ENCODE data around the gene LDLRAD3. TPM values are rescaled to one million over a fixed set of nuclear protein-coding genes. Genes with fewer than 3 reads are reported as not detected.

LDLRAD3 gene
- polyA plus RNA-seq, 3 donors, result 7.3 to 14.1 (median 10.4) TPM

GRCh38 chr11:35997902-35998520 lies 54.1 kb downstream of the LDLRAD3 start:
- Mint-ChIP-seq H3K9me3 (peaks cover 6 to 11% (median 10%) of the 10 kb centered on the region in 7 donors), H3K36me3 (peaks cover 8 to 13% of the 10 kb centered on the region in 2 donors), H3K4me3 (no peak overlapping the region), H3K27me3 (ENCODE audit: low read depth in 3 of 3) (peaks cover 0 to 3% (median 1%) of the 10 kb centered on the region in 3 donors), H3K27ac (no peak overlapping the region), H3K4me1 (peaks cover 17% of the 10 kb centered on the region)
- H3K9me3 ChIP-seq (replicated peaks in 1 of 2; ENCODE audit: control insufficient read depth in 1 of 2, insufficient read depth in 1 of 2, low read length in 2 of 2), result no peaks in the 10 kb centered on the region
- no peak overlapping the region for H3K27ac ChIP-seq (ENCODE audit: low read depth in 1 of 2, low read length in 2 of 2)
- DNase-seq, result no peak
- peaks cover 0 to 7% of the 10 kb centered on the region in 2 donors for H3K36me3 ChIP-seq (replicated peaks in 1 of 2; ENCODE audit: control insufficient read depth in 1 of 2, insufficient read depth in 2 of 2, low read length in 2 of 2)
- no peak overlapping the region for H3K4me2 ChIP-seq (replicated peaks; ENCODE audit: extremely low read depth, low read length, poor library complexity, severe bottlenecking)
- no peak overlapping the region for H2AFZ ChIP-seq (ENCODE audit: insufficient read depth, low read depth, low read length, poor library complexity, severe bottlenecking)
- H3K27me3 ChIP-seq (ENCODE audit: control insufficient read depth in 2 of 2, insufficient read depth in 2 of 2, low read length in 2 of 2), result no peaks in the 10 kb centered on the region
- no peak overlapping the region for H3K9ac ChIP-seq (ENCODE audit: insufficient read depth, low read length, poor library complexity, severe bottlenecking)
- peaks cover 8% of the 10 kb centered on the region for H4K20me1 ChIP-seq (ENCODE audit: insufficient read depth, low read length)
- H3K4me1 ChIP-seq (ENCODE audit: control insufficient read depth in 1 of 2, insufficient read depth in 2 of 2, low read length in 2 of 2), result peaks cover 7 to 10% of the 10 kb centered on the region in 2 donors
- H3K4me3 ChIP-seq (replicated peaks in 1 of 3; ENCODE audit: low read depth in 2 of 3, low read length in 3 of 3), result no peak overlapping the region
- TF ChIP-seq, protein P1, sequence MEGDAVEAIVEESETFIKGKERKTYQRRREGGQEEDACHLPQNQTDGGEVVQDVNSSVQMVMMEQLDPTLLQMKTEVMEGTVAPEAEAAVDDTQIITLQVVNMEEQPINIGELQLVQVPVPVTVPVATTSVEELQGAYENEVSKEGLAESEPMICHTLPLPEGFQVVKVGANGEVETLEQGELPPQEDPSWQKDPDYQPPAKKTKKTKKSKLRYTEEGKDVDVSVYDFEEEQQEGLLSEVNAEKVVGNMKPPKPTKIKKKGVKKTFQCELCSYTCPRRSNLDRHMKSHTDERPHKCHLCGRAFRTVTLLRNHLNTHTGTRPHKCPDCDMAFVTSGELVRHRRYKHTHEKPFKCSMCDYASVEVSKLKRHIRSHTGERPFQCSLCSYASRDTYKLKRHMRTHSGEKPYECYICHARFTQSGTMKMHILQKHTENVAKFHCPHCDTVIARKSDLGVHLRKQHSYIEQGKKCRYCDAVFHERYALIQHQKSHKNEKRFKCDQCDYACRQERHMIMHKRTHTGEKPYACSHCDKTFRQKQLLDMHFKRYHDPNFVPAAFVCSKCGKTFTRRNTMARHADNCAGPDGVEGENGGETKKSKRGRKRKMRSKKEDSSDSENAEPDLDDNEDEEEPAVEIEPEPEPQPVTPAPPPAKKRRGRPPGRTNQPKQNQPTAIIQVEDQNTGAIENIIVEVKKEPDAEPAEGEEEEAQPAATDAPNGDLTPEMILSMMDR (IDR thresholded peaks at IDR 0.05), result no peak
- intact Hi-C loops (cut with micrococcal nuclease), result no loop called here
- H3K79me2 ChIP-seq (ENCODE audit: insufficient read depth, low read length), result no peaks in the 10 kb centered on the region
- 100% methylated on average over 4 of the region's 6 CpGs for WGBS (ENCODE audit: insufficient coverage)

DNA sequence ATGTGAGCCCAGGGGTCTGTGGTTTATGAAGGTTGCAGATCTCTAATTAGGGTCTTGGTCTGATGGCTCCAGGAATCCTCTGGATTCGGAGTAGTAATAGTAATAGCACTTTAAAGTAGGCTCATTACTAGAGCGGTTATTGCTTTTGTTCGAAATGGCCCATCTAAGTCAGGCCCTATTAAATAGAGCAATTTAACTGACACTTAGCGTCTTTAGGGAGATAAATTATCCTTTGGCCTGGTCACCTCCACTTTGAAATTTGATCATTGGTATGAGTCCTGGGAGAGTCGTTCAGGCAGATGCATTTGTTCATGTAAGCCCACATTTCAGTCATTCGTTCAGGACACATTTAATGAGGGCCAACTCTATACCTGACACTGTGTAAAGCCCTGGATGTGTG lies 54.8 kb downstream of the LDLRAD3 start:
- Histone ChIP-seq H3K4me2 (replicated peaks; ENCODE audit: extremely low read depth, low read length, poor library complexity, severe bottlenecking) (no peak overlapping the region), H3K27ac (ENCODE audit: low read depth in 1 of 2, low read length in 2 of 2) (no peak overlapping the region), H3K9ac (ENCODE audit: insufficient read depth, low read length, poor library complexity, severe bottlenecking) (no peak overlapping the region), H4K20me1 (ENCODE audit: insufficient read depth, low read length) (peaks cover 8% of the 10 kb centered on the region), H3K9me3 (replicated peaks in 1 of 2; ENCODE audit: control insufficient read depth in 1 of 2, insufficient read depth in 1 of 2, low read length in 2 of 2) (no peaks in the 10 kb centered on the region), H2AFZ (ENCODE audit: insufficient read depth, low read depth, low read length, poor library complexity, severe bottlenecking) (no peak overlapping the region), H3K79me2 (ENCODE audit: insufficient read depth, low read length) (no peaks in the 10 kb centered on the region), H3K4me3 (replicated peaks in 1 of 3; ENCODE audit: low read depth in 2 of 3, low read length in 3 of 3) (no peak overlapping the region), H3K4me1 (ENCODE audit: control insufficient read depth in 1 of 2, insufficient read depth in 2 of 2, low read length in 2 of 2) (peaks cover under 1 to 3% of the 10 kb centered on the region in 2 donors), H3K36me3 (replicated peaks in 1 of 2; ENCODE audit: control insufficient read depth in 1 of 2, insufficient read depth in 2 of 2, low read length in 2 of 2) (peaks cover 0 to 7% of the 10 kb centered on the region in 2 donors), H3K27me3 (ENCODE audit: control insufficient read depth in 2 of 2, insufficient read depth in 2 of 2, low read length in 2 of 2) (no peaks in the 10 kb centered on the region)
- Mint-ChIP-seq H3K4me3 (no peak overlapping the region), H3K27me3 (ENCODE audit: low read depth in 3 of 3) (peaks cover 0 to 3% (median 0%) of the 10 kb centered on the region in 3 donors), H3K36me3 (peaks cover 9 to 13% of the 10 kb centered on the region in 2 donors), H3K27ac (no peak overlapping the region), H3K9me3 (peaks cover 6 to 12% (median 11%) of the 10 kb centered on the region in 7 donors), H3K4me1 (peaks cover 12% of the 10 kb centered on the region)
- TF ChIP-seq, protein P1 (IDR thresholded peaks at IDR 0.05), result no peak
- intact Hi-C loops (cut with micrococcal nuclease), result no loop called here
- WGBS (ENCODE audit: insufficient coverage), result 100% methylated on average over 2 of the region's 6 CpGs
- no peak for DNase-seq
